ENCODE data around the gene MAP2K6. TPM values are rescaled to one million over a fixed set of nuclear protein-coding genes. Genes with fewer than 3 reads are reported as not detected.

MAP2K6 gene
- total RNA-seq, 1 donor from 2014 or later = 1.4 TPM

DNA sequence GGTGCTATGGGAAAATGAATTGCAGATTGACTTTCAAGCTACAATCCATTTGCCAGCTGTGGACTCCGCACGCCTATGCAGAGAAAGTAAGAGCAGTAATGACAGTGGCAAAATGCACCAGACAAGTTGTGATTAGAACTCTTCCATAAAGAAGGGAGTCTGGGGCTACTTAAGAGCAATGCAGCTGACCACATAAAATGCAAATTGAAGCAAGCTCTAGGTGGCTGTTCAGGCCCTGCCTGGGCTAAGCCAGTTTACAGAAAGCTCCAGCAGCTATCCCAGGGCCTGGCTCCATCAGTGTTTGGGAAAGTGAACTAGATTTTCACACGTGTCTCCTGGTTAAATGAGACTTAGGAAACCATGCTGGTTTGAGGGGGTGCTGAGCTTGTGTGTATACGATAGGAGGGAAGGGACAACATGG is 2.2 kb upstream of the MAP2K6 start:
- intact Hi-C loops (cut with micrococcal nuclease) = no loop called here
- Mint-ChIP-seq H3K36me3 (ENCODE audit: low read depth) (no peaks in the 10 kb centered on the region), H3K4me3 (no peak overlapping the region), H3K27me3 (no peaks in the 10 kb centered on the region), H3K9me3 (no peaks in the 10 kb centered on the region), H3K27ac (no peak overlapping the region), H3K4me1 (peaks cover 5% of the 10 kb centered on the region)
- no peak for DNase-seq

DNA sequence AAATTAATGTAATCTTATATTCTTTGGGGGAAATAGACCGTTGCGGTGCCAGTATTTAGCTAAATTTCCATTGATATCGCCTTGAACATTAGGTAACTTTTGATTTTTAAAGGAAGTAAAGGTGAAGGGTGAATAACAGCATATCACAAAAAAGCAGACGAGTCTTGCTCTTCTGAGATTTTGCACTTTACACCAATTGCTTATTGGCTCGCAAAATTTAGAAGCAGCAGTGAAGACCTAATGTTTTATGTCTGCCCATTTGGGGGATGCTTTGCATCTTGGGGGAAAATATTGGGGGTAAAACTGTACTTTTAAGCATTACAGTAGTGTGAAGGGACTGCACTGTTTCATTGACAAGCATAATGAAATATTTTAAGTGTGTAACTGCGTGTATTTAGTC is 934 bp downstream of the MAP2K6 start:
- Mint-ChIP-seq H3K4me3 (no peak overlapping the region), H3K27ac (no peak overlapping the region), H3K9me3 (no peaks in the 10 kb centered on the region), H3K4me1 (peaks cover 7% of the 10 kb centered on the region), H3K36me3 (ENCODE audit: low read depth) (no peaks in the 10 kb centered on the region), H3K27me3 (no peaks in the 10 kb centered on the region)
- intact Hi-C loops (cut with micrococcal nuclease) = no loop called here
- DNase-seq = no peak

DNA sequence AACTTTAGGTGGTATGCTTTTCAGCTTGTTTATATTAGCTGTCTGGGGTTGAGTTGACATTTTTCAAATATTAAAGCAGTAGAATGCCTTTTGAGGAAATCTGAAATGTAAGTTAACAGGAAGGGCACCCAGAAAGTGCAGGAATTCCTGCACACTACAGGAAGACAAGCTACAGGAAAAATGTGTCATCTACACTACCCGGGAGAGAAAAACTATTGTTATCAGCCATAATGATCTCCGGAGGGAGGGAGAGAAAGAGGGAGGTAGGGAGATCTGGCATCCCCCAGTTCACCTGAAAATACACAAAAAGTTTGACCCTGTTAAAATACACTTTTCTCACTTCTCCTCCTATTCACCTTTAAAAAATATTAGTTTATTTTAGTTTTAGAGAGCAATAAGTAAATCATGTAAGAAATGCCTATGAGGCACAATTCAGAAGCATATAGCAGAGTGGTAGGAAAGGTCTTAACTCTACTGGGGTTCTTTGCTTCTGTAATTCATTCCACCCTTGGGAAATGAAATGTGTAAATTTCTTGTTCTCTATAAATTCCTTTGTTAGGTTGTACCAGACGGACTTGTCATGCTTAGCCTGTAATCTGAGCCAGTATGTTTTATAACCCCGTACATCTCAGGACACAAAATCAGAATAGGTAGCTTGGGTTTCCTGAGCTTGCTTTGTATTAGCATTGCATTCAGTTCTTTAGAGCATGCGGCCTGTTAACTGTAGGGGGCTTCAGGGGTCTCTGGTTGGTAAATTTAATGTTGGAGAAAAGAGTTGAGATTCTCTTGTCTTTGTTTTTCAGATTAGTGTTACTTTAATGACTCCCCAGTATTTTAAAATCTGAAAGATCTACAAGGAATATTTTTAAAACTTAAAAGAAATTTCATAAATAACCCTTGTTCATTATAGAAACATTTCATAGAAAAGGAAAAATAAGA is 3.3 kb downstream of the MAP2K6 start:
- Mint-ChIP-seq H3K36me3 (ENCODE audit: low read depth) (no peaks in the 10 kb centered on the region), H3K27ac (no peak overlapping the region), H3K4me1 (peaks cover 2% of the 10 kb centered on the region), H3K9me3 (no peaks in the 10 kb centered on the region), H3K27me3 (no peaks in the 10 kb centered on the region), H3K4me3 (no peak overlapping the region)
- DNase-seq = no peak
- intact Hi-C loops (cut with micrococcal nuclease) = no loop called here

DNA sequence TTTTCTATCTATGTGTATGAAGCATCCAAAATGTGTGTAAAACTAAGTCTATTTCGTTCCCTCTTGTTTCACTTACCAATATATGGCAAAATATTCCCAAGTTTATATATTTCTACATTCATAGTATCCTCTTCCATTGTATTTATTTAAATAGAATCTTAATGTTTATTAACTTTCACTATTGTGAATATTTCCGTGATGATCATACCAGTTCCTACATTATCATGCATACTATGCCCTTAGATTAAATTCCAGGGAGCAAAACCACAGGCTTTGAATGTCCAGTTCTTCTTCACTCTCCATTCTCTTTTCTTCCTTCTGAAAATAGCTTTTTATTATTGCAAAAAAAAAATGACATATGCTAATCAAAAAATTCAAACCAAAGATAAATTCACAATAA is 4.0 kb downstream of the MAP2K6 start:
- H3K4me3 Mint-ChIP-seq = no peak overlapping the region
- H3K36me3 Mint-ChIP-seq (ENCODE audit: low read depth) = peaks cover under 1% of the 10 kb centered on the region
- H3K27me3 Mint-ChIP-seq = no peaks in the 10 kb centered on the region
- intact Hi-C loops (cut with micrococcal nuclease) = no loop called here
- no peak for DNase-seq
- peaks cover 8% of the 10 kb centered on the region for H3K4me1 Mint-ChIP-seq
- no peak overlapping the region for H3K27ac Mint-ChIP-seq
- no peaks in the 10 kb centered on the region for H3K9me3 Mint-ChIP-seq

DNA sequence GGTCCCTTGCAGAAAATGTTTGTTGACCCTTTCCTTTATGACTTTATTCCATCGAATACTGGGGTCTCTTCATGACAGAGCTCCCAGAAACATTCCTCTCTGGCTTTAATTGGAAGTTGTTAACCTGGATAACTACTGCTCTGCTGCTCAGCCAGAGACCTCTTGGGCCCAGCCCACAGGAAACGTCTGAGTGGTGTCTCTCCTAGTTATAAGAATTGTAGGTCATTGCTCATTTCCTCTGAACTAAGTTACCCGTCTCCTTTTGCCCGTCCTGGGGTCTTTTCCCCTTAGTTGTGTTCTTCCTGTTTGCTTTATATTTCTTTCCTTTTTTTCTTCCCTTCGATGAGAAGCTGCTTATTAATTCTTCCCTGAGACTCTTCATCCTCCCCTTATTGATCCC is 9.0 kb downstream of the MAP2K6 start:
- peak overlapping the region; percentile 14 for H3K4me3 Mint-ChIP-seq
- peak overlapping the region; percentile 42 for H3K27ac Mint-ChIP-seq
- H3K36me3 Mint-ChIP-seq (ENCODE audit: low read depth) = peaks cover 2% of the 10 kb centered on the region
- peaks cover 16% of the 10 kb centered on the region for H3K4me1 Mint-ChIP-seq
- DNase-seq = peak; percentile 65
- no peaks in the 10 kb centered on the region for H3K27me3 Mint-ChIP-seq
- intact Hi-C loops (cut with micrococcal nuclease) = no loop called here
- no peaks in the 10 kb centered on the region for H3K9me3 Mint-ChIP-seq

DNA sequence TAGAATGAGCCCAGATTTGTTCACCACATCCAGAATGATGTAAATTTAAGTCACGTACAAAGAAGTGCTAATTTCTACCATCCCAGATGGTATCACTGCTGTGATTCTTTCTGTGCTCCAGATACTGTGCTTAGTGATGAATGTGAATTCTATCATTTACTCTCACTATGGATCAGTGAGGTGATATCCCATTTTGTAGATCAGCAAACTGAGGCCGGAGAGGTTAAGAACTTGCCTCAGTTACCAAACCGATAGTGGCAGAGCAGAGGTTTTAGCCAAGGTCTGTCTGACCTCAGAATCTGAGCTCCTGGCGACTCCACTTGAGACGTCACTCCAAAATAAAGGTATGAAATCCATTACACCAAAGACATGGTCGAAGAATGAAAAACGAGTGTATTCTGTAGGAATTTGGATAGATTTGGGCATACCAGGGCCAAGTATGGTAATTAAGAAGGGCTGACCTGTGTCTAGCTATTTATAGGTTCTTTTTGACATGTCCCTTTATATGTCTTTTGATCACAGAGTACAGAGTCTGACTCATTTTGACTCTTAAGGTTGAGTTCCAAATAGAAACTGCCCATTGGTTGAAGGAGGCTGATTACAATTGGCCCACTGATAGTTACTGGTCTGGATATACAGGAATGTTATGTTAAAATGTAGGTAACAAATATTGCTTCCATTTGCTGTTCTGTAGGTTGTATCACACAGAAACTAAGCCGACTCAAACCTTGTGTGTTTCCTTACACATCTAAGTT is 10.0 kb downstream of the MAP2K6 start:
- Mint-ChIP-seq H3K36me3 (ENCODE audit: low read depth) (peaks cover 2% of the 10 kb centered on the region), H3K4me1 (peaks cover 17% of the 10 kb centered on the region), H3K4me3 (no peak overlapping the region)

DNA sequence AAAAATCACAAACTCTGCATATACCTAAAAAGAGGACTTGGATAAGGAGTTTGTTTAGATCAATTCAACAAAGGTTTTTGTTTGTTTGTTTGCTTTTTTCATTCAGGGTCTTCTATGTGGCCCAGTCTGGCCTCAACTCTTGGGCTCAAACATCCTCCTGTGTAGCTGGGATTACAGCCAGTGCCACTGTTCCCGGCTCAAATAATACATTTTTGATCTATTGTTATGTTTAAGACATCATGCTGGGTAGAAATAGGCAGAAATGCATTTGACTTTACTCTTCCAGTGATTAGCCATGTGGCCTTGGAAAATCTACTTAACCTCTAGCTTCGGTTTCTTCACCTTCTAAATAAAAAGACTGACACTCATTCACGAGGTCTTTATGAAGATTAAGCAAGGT is 11.5 kb downstream of the MAP2K6 start:
- peaks cover 27% of the 10 kb centered on the region for H3K4me1 Mint-ChIP-seq
- no peak overlapping the region for H3K4me3 Mint-ChIP-seq
- H3K27ac Mint-ChIP-seq = no peak overlapping the region
- no peaks in the 10 kb centered on the region for H3K27me3 Mint-ChIP-seq
- DNase-seq = no peak
- no peaks in the 10 kb centered on the region for H3K9me3 Mint-ChIP-seq
- intact Hi-C loops (cut with micrococcal nuclease) = no loop called here
- H3K36me3 Mint-ChIP-seq (ENCODE audit: low read depth) = peaks cover 2% of the 10 kb centered on the region

More for the DNA sequence above, 10.0 kb downstream of the MAP2K6 start:
- no peaks in the 10 kb centered on the region for H3K27me3 Mint-ChIP-seq
- H3K27ac Mint-ChIP-seq = no peak overlapping the region
- DNase-seq = no peak
- no peaks in the 10 kb centered on the region for H3K9me3 Mint-ChIP-seq
- intact Hi-C loops (cut with micrococcal nuclease) = loop anchor here (1.0 kb wide), 1 partner anchor 8 kb away; no protein-coding TSS in a partner anchor

DNA sequence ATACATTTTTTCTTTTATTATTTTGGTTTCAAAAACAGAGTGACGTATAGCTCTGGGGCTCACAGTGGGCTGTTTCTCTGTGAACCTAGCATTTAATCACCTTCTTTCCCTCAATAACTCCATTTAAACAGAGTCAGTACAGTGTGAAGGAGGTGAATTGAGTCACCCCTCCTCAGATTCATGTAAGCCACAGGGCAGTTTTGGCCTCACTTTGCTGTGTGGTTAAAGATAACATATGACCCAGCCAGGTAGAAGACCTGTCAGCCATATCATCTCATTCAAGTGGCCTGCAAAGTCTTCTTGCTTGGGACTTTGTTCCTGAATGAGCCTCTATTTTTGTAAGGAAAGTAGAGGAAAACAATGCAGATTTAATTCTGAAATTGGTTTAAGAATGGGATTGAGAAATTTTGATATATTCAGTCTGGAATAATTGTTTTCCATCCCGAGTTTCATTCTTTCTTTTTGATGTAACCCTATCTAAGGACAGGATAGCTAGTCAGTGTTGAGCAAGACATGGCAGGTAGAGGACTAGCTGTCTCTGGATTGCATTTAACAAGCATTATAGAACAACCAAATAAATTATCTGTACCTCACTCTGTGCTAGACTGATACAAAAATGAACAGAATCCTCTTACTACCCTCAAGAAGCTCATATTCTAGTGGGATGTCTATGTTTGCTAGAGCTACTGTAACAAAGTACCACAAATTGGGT is 13.1 kb downstream of the MAP2K6 start:
- Mint-ChIP-seq H3K4me1 (peaks cover 27% of the 10 kb centered on the region), H3K4me3 (no peak overlapping the region), H3K27me3 (no peaks in the 10 kb centered on the region), H3K27ac (no peak overlapping the region), H3K9me3 (no peaks in the 10 kb centered on the region), H3K36me3 (ENCODE audit: low read depth) (peaks cover 2% of the 10 kb centered on the region)
- DNase-seq = no peak
- intact Hi-C loops (cut with micrococcal nuclease) = no loop called here

DNA sequence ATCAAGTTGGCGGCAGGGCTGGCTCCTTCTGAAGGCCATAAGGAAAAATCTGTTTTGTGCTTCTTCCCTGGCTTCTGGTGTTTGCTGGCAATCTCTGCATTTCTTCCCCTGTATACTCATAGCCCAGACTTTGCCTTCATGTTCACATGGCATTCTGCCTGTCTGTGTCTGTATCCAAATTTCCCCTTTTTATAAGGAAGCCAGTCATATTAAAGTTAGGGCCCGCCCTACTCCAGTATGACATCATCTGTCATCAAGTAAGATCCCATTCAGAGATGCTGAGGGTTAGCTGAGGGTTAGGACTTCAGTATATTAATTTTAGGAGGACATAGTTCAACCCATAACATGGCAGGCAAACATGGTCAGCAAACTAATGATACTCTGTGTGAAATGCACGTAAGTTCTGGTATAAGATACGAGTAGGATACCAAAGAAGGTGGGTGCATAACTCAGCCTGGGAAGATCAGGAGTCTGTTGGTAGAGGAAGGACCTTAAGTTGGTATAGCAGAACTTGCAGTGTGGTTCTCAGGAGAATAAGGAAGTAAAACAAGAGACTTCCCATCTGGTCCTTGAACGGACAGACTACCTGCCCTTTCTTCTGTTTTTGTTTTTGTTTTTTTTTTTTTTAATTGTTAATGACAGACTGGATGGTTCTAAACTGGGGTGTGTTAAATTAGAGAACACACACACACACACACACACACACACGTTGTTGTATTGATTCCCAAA is 13.9 kb downstream of the MAP2K6 start:
- Mint-ChIP-seq H3K9me3 (no peaks in the 10 kb centered on the region), H3K36me3 (ENCODE audit: low read depth) (peaks cover 2% of the 10 kb centered on the region), H3K27me3 (no peaks in the 10 kb centered on the region), H3K27ac (no peak overlapping the region), H3K4me1 (peaks cover 22% of the 10 kb centered on the region), H3K4me3 (no peak overlapping the region)
- no peak for DNase-seq
- intact Hi-C loops (cut with micrococcal nuclease) = no loop called here

DNA sequence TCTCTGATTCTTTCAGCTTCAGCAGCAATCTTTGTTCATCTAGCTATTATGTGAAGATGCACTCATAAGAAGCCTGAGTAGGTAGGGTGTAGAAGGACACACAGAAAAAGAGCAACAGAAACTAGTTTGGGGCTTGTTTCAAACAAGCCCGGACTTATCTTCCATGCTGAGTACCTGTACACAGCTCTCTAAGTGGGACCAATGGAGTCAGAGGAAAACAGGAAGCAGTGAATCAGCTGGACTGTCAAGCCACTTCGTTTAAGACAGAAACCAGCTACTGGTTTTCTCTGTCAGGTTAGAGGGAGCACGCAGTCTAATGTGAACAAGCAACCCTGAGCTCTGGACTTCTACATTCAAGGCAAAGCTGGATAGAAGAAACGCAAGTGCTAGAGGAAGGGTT is 16.0 kb downstream of the MAP2K6 start:
- H3K27ac Mint-ChIP-seq = peak overlapping the region; percentile 26
- peaks cover 12% of the 10 kb centered on the region for H3K4me1 Mint-ChIP-seq
- intact Hi-C loops (cut with micrococcal nuclease) = no loop called here
- no peak for DNase-seq
- no peaks in the 10 kb centered on the region for H3K9me3 Mint-ChIP-seq
- no peaks in the 10 kb centered on the region for H3K36me3 Mint-ChIP-seq (ENCODE audit: low read depth)
- no peaks in the 10 kb centered on the region for H3K27me3 Mint-ChIP-seq
- peak overlapping the region; percentile 18 for H3K4me3 Mint-ChIP-seq

DNA sequence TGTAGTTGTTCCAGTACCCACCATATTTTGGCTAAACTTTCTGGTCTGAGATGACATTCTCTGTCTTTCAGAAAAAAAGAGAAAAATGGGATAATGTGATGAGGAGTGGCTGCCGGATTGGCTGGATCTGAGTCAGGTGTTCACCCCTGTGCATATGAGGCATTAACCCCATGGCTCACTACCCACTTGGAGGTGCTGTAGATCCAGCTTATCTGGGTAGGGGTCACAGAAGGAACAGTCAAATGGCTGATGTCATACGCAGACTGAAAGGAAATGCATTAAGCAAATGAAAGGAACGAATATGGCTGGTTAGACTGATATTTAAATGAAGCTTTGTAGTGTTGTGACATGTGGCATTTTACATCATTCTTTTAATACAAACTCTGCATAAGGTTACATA is 17.3 kb downstream of the MAP2K6 start:
- H3K4me3 Mint-ChIP-seq = no peak overlapping the region
- no peak for DNase-seq
- no peak overlapping the region for H3K27ac Mint-ChIP-seq
- H3K9me3 Mint-ChIP-seq = no peaks in the 10 kb centered on the region
- H3K36me3 Mint-ChIP-seq (ENCODE audit: low read depth) = no peaks in the 10 kb centered on the region
- H3K4me1 Mint-ChIP-seq = peaks cover 12% of the 10 kb centered on the region
- H3K27me3 Mint-ChIP-seq = no peaks in the 10 kb centered on the region
- intact Hi-C loops (cut with micrococcal nuclease) = no loop called here

DNA sequence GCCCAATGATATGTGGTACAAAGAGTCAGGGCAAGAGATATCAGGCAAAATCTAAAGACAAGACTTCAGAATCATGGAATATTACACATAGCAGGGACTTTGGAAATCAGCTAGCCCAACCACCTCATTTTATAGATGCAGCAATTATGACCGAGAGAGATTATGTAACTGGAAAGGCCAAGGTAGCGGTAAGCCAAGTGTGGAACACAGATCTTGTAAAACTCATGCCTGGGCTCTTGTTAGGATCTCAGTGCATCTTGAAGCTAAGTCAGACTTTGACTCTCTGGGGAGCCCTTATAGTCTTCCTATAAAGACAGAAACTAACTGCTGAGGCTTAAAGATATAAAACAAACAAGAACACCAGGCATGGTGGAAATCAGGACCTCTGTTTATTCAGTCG is 18.6 kb downstream of the MAP2K6 start:
- intact Hi-C loops (cut with micrococcal nuclease) = no loop called here
- peaks cover 12% of the 10 kb centered on the region for H3K4me1 Mint-ChIP-seq
- no peaks in the 10 kb centered on the region for H3K27me3 Mint-ChIP-seq
- no peaks in the 10 kb centered on the region for H3K9me3 Mint-ChIP-seq
- no peak overlapping the region for H3K4me3 Mint-ChIP-seq
- H3K36me3 Mint-ChIP-seq (ENCODE audit: low read depth) = no peaks in the 10 kb centered on the region
- no peak for DNase-seq
- no peak overlapping the region for H3K27ac Mint-ChIP-seq

DNA sequence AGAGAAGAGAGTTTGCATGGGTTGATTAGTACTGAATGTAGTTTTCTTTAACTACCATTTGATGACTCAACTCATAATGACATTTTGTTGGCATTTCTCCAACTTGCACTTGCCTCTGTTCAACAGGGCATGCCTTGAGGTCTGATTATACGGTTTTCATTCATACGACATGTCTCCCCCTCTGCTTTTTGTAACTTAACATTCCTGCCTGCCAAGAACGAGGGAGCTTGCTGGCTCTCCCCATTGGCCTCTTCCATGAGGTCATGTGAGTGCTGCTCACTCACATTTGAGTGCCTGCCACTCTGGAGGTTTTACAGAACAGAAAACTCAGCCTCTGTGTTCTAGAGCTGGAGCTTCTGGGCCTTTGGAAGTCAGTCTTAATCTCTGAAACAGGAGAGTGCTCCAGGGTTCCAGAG is 19.7 kb downstream of the MAP2K6 start:
- Mint-ChIP-seq H3K27ac (no peak overlapping the region), H3K4me3 (no peak overlapping the region), H3K4me1 (peaks cover 12% of the 10 kb centered on the region), H3K27me3 (no peaks in the 10 kb centered on the region), H3K9me3 (peaks cover 3% of the 10 kb centered on the region), H3K36me3 (ENCODE audit: low read depth) (no peaks in the 10 kb centered on the region)
- intact Hi-C loops (cut with micrococcal nuclease) = no loop called here
- DNase-seq = no peak
